ENCODE measurements around the gene IGFBP1. TPM values are rescaled to one million over a fixed set of nuclear protein-coding genes. Genes with fewer than 3 reads are reported as not detected.

IGFBP1 gene
- total and polyA plus RNA-seq, 2 experiments from 2014 or later, result not detected

DNA sequence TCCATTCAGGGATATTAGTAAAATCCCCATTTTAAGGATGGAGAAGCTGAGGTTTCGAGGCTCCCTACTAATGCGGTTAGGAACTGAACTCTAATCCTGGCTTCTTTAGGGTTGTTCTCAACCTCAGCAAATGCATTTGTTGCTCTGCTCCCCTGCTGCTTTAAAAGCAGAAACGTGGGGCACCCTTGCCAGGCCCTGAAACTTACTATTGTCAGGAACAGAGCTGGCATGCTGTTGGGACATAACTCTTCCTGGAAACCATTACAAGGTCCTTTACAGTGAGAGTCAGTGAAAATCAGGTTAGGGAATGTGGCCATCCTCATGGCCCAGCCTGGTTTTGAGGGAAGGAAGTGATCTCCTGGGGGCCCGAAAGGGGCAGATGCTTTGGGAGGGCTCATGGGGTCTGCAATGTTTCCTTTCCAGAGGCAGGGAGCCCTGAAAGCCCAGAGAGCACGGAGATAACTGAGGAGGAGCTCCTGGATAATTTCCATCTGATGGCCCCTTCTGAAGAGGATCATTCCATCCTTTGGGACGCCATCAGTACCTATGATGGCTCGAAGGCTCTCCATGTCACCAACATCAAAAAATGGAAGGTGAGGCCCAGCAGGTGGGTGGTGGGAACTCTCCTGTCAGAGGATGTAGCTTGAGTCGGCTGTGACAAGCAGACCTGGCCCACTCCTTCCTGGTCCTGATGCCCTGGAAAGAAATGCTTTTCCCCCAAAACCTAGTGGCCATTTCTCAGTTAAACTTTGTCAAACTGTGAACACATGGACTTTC lies 2.0 kb downstream of the IGFBP1 start:
- Mint-ChIP-seq H3K27ac (no peak overlapping the region), H3K27me3 (ENCODE audit: insufficient read depth, low read depth, poor library complexity) (peaks cover 41% of the 10 kb centered on the region), H3K4me3 (no peak overlapping the region), H3K9me3 (no peaks in the 10 kb centered on the region; the same call in 2 of the 3 replicates), H3K4me1 (peaks cover 16% of the 10 kb centered on the region), H3K36me3 (ENCODE audit: low read depth) (no peaks in the 10 kb centered on the region)
- Histone ChIP-seq H3K4me2 (0 out of 2 replicates have a peak overlapping the region, but pooled peaks have one; percentile 83), H3K9me2 (ENCODE audit: insufficient read depth) (no peaks in the 10 kb centered on the region), H4K20me1 (replicated peaks; ENCODE audit: insufficient read depth) (no peaks in the 10 kb centered on the region; the same call in 1 of the 2 replicates), H2AFZ (no peak overlapping the region), H3K27me3 (ENCODE audit: insufficient read depth) (peaks cover 49% of the 10 kb centered on the region), H3K36me3 (ENCODE audit: insufficient read depth) (no peaks in the 10 kb centered on the region), H3K4me1 (ENCODE audit: insufficient read depth) (peaks cover 17% of the 10 kb centered on the region), H3F3A (replicated peaks; ENCODE audit: low read depth) (no peaks in the 10 kb centered on the region), H3K27ac (ENCODE audit: low read depth) (no peak overlapping the region), H3K79me2 (replicated peaks; ENCODE audit: insufficient read depth) (no peaks in the 10 kb centered on the region), H3K4me3 (no peak overlapping the region)
- no peak for TF ChIP-seq NANOG (IDR thresholded peaks at IDR 0.05; ENCODE audit: borderline replicate concordance)
- TF ChIP-seq, protein P1, sequence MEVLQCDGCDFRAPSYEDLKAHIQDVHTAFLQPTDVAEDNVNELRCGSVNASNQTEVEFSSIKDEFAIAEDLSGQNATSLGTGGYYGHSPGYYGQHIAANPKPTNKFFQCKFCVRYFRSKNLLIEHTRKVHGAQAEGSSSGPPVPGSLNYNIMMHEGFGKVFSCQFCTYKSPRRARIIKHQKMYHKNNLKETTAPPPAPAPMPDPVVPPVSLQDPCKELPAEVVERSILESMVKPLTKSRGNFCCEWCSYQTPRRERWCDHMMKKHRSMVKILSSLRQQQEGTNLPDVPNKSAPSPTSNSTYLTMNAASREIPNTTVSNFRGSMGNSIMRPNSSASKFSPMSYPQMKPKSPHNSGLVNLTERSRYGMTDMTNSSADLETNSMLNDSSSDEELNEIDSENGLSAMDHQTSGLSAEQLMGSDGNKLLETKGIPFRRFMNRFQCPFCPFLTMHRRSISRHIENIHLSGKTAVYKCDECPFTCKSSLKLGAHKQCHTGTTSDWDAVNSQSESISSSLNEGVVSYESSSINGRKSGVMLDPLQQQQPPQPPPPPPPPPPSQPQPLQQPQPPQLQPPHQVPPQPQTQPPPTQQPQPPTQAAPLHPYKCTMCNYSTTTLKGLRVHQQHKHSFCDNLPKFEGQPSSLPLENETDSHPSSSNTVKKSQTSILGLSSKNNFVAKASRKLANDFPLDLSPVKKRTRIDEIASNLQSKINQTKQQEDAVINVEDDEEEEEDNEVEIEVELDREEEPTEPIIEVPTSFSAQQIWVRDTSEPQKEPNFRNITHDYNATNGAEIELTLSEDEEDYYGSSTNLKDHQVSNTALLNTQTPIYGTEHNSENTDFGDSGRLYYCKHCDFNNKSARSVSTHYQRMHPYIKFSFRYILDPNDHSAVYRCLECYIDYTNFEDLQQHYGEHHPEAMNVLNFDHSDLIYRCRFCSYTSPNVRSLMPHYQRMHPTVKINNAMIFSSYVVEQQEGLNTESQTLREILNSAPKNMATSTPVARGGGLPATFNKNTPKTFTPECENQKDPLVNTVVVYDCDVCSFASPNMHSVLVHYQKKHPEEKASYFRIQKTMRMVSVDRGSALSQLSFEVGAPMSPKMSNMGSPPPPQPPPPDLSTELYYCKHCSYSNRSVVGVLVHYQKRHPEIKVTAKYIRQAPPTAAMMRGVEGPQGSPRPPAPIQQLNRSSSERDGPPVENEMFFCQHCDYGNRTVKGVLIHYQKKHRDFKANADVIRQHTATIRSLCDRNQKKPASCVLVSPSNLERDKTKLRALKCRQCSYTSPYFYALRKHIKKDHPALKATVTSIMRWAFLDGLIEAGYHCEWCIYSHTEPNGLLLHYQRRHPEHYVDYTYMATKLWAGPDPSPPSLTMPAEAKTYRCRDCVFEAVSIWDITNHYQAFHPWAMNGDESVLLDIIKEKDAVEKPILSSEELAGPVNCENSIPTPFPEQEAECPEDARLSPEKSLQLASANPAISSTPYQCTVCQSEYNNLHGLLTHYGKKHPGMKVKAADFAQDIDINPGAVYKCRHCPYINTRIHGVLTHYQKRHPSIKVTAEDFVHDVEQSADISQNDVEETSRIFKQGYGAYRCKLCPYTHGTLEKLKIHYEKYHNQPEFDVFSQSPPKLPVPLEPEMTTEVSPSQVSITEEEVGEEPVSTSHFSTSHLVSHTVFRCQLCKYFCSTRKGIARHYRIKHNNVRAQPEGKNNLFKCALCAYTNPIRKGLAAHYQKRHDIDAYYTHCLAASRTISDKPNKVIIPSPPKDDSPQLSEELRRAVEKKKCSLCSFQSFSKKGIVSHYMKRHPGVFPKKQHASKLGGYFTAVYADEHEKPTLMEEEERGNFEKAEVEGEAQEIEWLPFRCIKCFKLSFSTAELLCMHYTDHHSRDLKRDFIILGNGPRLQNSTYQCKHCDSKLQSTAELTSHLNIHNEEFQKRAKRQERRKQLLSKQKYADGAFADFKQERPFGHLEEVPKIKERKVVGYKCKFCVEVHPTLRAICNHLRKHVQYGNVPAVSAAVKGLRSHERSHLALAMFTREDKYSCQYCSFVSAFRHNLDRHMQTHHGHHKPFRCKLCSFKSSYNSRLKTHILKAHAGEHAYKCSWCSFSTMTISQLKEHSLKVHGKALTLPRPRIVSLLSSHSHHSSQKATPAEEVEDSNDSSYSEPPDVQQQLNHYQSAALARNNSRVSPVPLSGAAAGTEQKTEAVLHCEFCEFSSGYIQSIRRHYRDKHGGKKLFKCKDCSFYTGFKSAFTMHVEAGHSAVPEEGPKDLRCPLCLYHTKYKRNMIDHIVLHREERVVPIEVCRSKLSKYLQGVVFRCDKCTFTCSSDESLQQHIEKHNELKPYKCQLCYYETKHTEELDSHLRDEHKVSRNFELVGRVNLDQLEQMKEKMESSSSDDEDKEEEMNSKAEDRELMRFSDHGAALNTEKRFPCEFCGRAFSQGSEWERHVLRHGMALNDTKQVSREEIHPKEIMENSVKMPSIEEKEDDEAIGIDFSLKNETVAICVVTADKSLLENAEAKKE (CRISPR knock-in tag; IDR thresholded peaks at IDR 0.05), result no peak
- no peak for TF ChIP-seq ZNF331 (CRISPR knock-in tag; IDR thresholded peaks at IDR 0.05; ENCODE audit: low read depth)
- TF ChIP-seq, protein P2, sequence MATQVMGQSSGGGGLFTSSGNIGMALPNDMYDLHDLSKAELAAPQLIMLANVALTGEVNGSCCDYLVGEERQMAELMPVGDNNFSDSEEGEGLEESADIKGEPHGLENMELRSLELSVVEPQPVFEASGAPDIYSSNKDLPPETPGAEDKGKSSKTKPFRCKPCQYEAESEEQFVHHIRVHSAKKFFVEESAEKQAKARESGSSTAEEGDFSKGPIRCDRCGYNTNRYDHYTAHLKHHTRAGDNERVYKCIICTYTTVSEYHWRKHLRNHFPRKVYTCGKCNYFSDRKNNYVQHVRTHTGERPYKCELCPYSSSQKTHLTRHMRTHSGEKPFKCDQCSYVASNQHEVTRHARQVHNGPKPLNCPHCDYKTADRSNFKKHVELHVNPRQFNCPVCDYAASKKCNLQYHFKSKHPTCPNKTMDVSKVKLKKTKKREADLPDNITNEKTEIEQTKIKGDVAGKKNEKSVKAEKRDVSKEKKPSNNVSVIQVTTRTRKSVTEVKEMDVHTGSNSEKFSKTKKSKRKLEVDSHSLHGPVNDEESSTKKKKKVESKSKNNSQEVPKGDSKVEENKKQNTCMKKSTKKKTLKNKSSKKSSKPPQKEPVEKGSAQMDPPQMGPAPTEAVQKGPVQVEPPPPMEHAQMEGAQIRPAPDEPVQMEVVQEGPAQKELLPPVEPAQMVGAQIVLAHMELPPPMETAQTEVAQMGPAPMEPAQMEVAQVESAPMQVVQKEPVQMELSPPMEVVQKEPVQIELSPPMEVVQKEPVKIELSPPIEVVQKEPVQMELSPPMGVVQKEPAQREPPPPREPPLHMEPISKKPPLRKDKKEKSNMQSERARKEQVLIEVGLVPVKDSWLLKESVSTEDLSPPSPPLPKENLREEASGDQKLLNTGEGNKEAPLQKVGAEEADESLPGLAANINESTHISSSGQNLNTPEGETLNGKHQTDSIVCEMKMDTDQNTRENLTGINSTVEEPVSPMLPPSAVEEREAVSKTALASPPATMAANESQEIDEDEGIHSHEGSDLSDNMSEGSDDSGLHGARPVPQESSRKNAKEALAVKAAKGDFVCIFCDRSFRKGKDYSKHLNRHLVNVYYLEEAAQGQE (IDR thresholded peaks at IDR 0.05; ENCODE audit: unreplicated experiment), result no peak
- TF ChIP-seq EZH2 (IDR thresholded peaks at IDR 0.05; ENCODE audit: low read depth, unreplicated experiment), result no peak
- no peak for TF ChIP-seq EZH2phosphoT487 (IDR thresholded peaks at IDR 0.05; ENCODE audit: unreplicated experiment)
- no peak for TF ChIP-seq STAT1 (IDR thresholded peaks at IDR 0.05; ENCODE audit: unreplicated experiment)
- ATAC-seq (no peak), DNase-seq (ENCODE audit: low spot score) (no peak)
